OCI-LY3 (cell line): ENCODE measurements around the gene SP9.

Source experiments
- H2AFZ ChIP-seq: fragments of 200-600, 300-600 bp; shearing (Covaris generic); 2 replicates; pipeline ENCODE4 v1.6.0; 2014; ENCODE audit warnings: antibody characterized with exemption, low read depth, low read length
- H3K27ac ChIP-seq: fragments of 200-600, 300-600 bp; sonication (generic); 2 replicates; pipeline ENCODE4 v1.5.1; 2014; ENCODE audit warnings: mild to moderate bottlenecking, low read length, moderate library complexity, mixed read lengths
- H3K27me3 ChIP-seq: fragments of 200-600, 300-600 bp; sonication (generic); 2 replicates; pipeline ENCODE4 v1.6.1; 2014; ENCODE audit warnings: low read depth, low read length, mixed read lengths
- H3K36me3 ChIP-seq: fragments of 200-600, 300-600 bp; sonication (generic); replicated peaks from 2 replicates; pipeline ENCODE3; 2014; ENCODE audit warnings: low read depth, low read length, mixed read lengths
- H3K4me1 ChIP-seq: fragments of 300-600, 200-600 bp; sonication (generic); 2 replicates; pipeline ENCODE4 v1.6.1; 2014; ENCODE audit warnings: low read length, mixed read lengths
- H3K4me2 ChIP-seq: fragments of 200-600, 300-600 bp; sonication (generic); 2 replicates; pipeline ENCODE4 v1.6.1; 2014; ENCODE audit warnings: low read length, mixed read lengths
- H3K4me3 ChIP-seq: fragments of 300-600, 200-600 bp; sonication (generic); 2 replicates; pipeline ENCODE4 v1.5.1; 2014; ENCODE audit warnings: antibody characterized with exemption, mild to moderate bottlenecking, low read length, moderate library complexity
- H3K79me2 ChIP-seq: fragments of 300-600, 200-600 bp; shearing (Covaris generic); 2 replicates; pipeline ENCODE4 v1.6.1; 2014; ENCODE audit warnings: mild to moderate bottlenecking, low read length, mixed read lengths
- H3K9ac ChIP-seq: fragments of 300-600, 200-600 bp; shearing (Covaris generic); 2 replicates; pipeline ENCODE4 v1.6.0; 2014; ENCODE audit warnings: mild to moderate bottlenecking, low read length, moderate library complexity
- H3K9me3 ChIP-seq: fragments of 200-600, 300-600 bp; shearing (Covaris generic); 2 replicates; pipeline ENCODE4 v1.6.1; 2014; ENCODE audit warnings: low read length, mixed read lengths; ENCODE audit not compliant: insufficient read depth
- H4K20me1 ChIP-seq: fragments of 200-600, 300-600 bp; sonication (generic); 2 replicates; pipeline ENCODE4 v1.6.1; 2016; ENCODE audit warnings: low read length, mixed read lengths; ENCODE audit not compliant: insufficient read depth
- CTCF ChIP-seq: fragments of 200-600, 300-600 bp; sonication (generic); IDR thresholded peaks from 2 replicates; pipeline ENCODE4 v1.5.1; 2014; ENCODE audit warnings: antibody characterized with exemption, low read length, low read depth
- EZH2phosphoT487 ChIP-seq: fragments of 200-600 bp; shearing (Covaris generic); IDR thresholded peaks from 2 replicates; pipeline ENCODE4 v1.6.1; 2018; ENCODE audit warnings: antibody characterized with exemption, mixed run types, low read depth

Gene SP9

GRCh38 chr2:174383796-174384195 lies 49.0 kb downstream of the SP9 start:
- Histone ChIP-seq H3K79me2 (no peaks in the 10 kb centered on the region), H3K4me2 (peak overlapping the region; percentile 16; the same call in 1 of the 2 replicates), H3K27me3 (no peaks in the 10 kb centered on the region), H3K4me3 (no peak overlapping the region), H3K9me3 (peaks cover 4% of the 10 kb centered on the region; the same call in 1 of the 2 replicates), H3K36me3 (peaks cover 26% of the 10 kb centered on the region), H3K4me1 (peaks cover 8% of the 10 kb centered on the region), H3K9ac (no peak overlapping the region), H3K27ac (no peak overlapping the region), H4K20me1 (no peaks in the 10 kb centered on the region), H2AFZ (no peak overlapping the region)
- TF ChIP-seq CTCF (no peak), EZH2phosphoT487 (no peak)

- Histone ChIP-seq H3K4me1 (peaks cover 8% of the 10 kb centered on the region), H3K9me3 (peaks cover 4% of the 10 kb centered on the region; the same call in 1 of the 2 replicates), H4K20me1 (no peaks in the 10 kb centered on the region), H2AFZ (no peak overlapping the region), H3K79me2 (no peaks in the 10 kb centered on the region), H3K27ac (no peak overlapping the region), H3K27me3 (no peaks in the 10 kb centered on the region), H3K9ac (no peak overlapping the region), H3K36me3 (peaks cover 25% of the 10 kb centered on the region), H3K4me3 (no peak overlapping the region), H3K4me2 (no peak overlapping the region)
- TF ChIP-seq EZH2phosphoT487: no peak
- no peak for TF ChIP-seq CTCF
Observed at GRCh38 chr2:174385201-174385600, 50.4 kb downstream of the SP9 start.
